Measurements from ENCODE around the gene CFLAR.

CFLAR gene

GRCh38 chr2:201223089-201224073, 107.4 kb downstream of the CFLAR start:
- DNase-seq: no peak

Data from activated CD4-positive, alpha-beta T cell treated with anti-CD3 and anti-CD28 coated beads, Interleukin-2, amount 50 U/mL, for 48 hours (primary cell).